ENCODE data around the gene TLL2. TPM values are rescaled to one million over a fixed set of nuclear protein-coding genes. Genes with fewer than 3 reads are reported as not detected.

Gene TLL2
- total and polyA plus RNA-seq, 2 of the 4 experiments (the other 2 are of a cell fraction): under 0.01 to 0.05 TPM

DNA sequence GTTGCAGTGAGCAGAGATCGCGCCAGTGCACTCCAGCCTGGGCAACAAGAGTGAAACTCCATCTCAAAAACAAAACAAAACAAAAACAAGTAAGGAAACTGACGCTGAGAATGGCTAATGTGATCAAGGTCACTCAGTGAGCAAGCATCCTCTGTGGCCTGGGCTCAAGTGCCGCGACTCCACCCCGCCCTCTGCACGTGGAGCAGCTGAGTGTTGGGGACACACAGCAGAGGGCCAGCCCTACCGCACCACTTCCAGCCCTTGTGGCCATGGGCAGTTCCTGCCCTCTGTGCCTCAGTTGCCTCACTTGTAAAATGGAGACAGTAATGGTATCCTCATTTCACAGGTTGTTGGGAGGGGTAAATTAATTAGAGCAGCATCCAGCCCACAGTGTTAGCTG is 134.0 kb downstream of the TLL2 start:
- ChIA-PET POLR2A (ENCODE audit: unreplicated experiment) (no interaction called here), CTCF (no interaction called here)
- no peak overlapping the region for H3K56ac ChIP-seq (ENCODE audit: extremely low read depth, insufficient read depth, low read length)
- H3K4me1 ChIP-seq (ENCODE audit: control insufficient read depth, insufficient read depth, low read length): no peaks in the 10 kb centered on the region
- no peak overlapping the region for H2BK120ac ChIP-seq (ENCODE audit: low read depth, low read length)
- H4K20me1 ChIP-seq (ENCODE audit: insufficient read depth, low read length): no peaks in the 10 kb centered on the region
- 85% methylated on average over 4 of the region's 8 CpGs; no CpG with 5 or more reads in 1 of the 2 experiments for WGBS, 2 experiments (ENCODE audit: extremely low coverage in 2 of 2, insufficient read length in 1 of 2)
- H4K5ac ChIP-seq (ENCODE audit: low read depth, low read length): no peak overlapping the region
- peaks cover 4% of the 10 kb centered on the region for H3K27me3 ChIP-seq (ENCODE audit: control insufficient read depth, insufficient read depth, low read length)
- no peak overlapping the region for H2AFZ ChIP-seq (replicated peaks; ENCODE audit: low read length, poor library complexity)
- in situ Hi-C loops (cut with MboI; ENCODE audit: low sequenced_read_pairs): no loop called here
- no peak overlapping the region for H4K8ac ChIP-seq (ENCODE audit: low read depth in 2 of 2, low read length in 2 of 2)
- H2BK15ac ChIP-seq (ENCODE audit: low read depth, low read length): no peak overlapping the region
- no peak overlapping the region for H3K23ac ChIP-seq (ENCODE audit: low read depth, low read length)
- no peak for DNase-seq
- no peaks in the 10 kb centered on the region for H3K9me3 ChIP-seq (ENCODE audit: control insufficient read depth, insufficient read depth, low read length)
- ATAC-seq (ENCODE audit: low read depth): no peak
- no peak overlapping the region for H3K14ac ChIP-seq (replicated peaks; ENCODE audit: low read depth, low read length)
- H3K27ac ChIP-seq (ENCODE audit: insufficient read depth, low read length): no peak overlapping the region
- H3K4me2 ChIP-seq (ENCODE audit: low read depth, low read length): no peak overlapping the region
- no peak overlapping the region for H2AK5ac ChIP-seq (ENCODE audit: low read depth, low read length)
- no peak overlapping the region for H3K4me3 ChIP-seq (ENCODE audit: insufficient read depth, low read depth, low read length)
- peaks cover 3% of the 10 kb centered on the region; the same call in 1 of the 2 replicates for H3K9me1 ChIP-seq (ENCODE audit: insufficient read depth, low read length)
- H2BK20ac ChIP-seq (ENCODE audit: low read depth, low read length): no peak overlapping the region
- intact Hi-C loops (cut with micrococcal nuclease): loop anchor here (5.0 to 10.0 kb wide), 3 partner anchors 453 to 833 kb away; partner anchors contain the start of gene LCOR
- no peak for TF ChIP-seq SMC3 (IDR thresholded peaks at IDR 0.05; ENCODE audit: low read depth, low read length)
- TF ChIP-seq, protein P1, sequence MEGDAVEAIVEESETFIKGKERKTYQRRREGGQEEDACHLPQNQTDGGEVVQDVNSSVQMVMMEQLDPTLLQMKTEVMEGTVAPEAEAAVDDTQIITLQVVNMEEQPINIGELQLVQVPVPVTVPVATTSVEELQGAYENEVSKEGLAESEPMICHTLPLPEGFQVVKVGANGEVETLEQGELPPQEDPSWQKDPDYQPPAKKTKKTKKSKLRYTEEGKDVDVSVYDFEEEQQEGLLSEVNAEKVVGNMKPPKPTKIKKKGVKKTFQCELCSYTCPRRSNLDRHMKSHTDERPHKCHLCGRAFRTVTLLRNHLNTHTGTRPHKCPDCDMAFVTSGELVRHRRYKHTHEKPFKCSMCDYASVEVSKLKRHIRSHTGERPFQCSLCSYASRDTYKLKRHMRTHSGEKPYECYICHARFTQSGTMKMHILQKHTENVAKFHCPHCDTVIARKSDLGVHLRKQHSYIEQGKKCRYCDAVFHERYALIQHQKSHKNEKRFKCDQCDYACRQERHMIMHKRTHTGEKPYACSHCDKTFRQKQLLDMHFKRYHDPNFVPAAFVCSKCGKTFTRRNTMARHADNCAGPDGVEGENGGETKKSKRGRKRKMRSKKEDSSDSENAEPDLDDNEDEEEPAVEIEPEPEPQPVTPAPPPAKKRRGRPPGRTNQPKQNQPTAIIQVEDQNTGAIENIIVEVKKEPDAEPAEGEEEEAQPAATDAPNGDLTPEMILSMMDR (conservative IDR thresholded peaks at IDR 0.05; ENCODE audit: low read depth, low read length): no peak
- dilution Hi-C loops (cut with HindIII; ENCODE audit: low sequenced_read_pairs, unreplicated experiment): no loop called here
- no peak overlapping the region for H4K91ac ChIP-seq (ENCODE audit: insufficient read depth, low read depth, low read length)
- H2BK5ac ChIP-seq (ENCODE audit: low read depth, low read length, poor library complexity, severe bottlenecking): no peak overlapping the region
- no TSS peak for BruUV-seq (replicated peaks)
- H3K79me1 ChIP-seq (ENCODE audit: low read depth in 1 of 2, low read length in 2 of 2): no peaks in the 10 kb centered on the region
- H2AK9ac ChIP-seq (replicated peaks; ENCODE audit: low read depth, low read length, poor library complexity): peak overlapping the region; percentile 50
- no peaks in the 10 kb centered on the region for H3K36me3 ChIP-seq (ENCODE audit: control insufficient read depth, insufficient read depth, low read length)
- H3K18ac ChIP-seq (ENCODE audit: low read depth, low read length): no peak overlapping the region
- H3K4ac ChIP-seq (ENCODE audit: low read depth, low read length): no peak overlapping the region
- H3K9ac ChIP-seq (ENCODE audit: low read depth, low read length): no peak overlapping the region
